GM12878 (cell line): Measurements from ENCODE around the gene ELFN2. TPM values are rescaled to one million over a fixed set of nuclear protein-coding genes. Genes with fewer than 3 reads are reported as not detected.

Experiments used
- ATAC-seq: fragments of 200-7000 bp; cut with Tn5 transposase; 3 replicates; pipeline ENCODE4 v1.9.1; 2020; ENCODE audit warnings: mild to moderate bottlenecking, moderate library complexity
- BruUV-seq: library from RNA; stranded (reverse); fragments of 400-500 nt; replicated peaks from 2 replicates; lab custom pipeline; 2021; lab: Mats Ljungman, UMichigan
- CTCF ChIA-PET: fragments of 300-600 bp; sonication (Branson Sonifier 250); formaldehyde crosslinking; extraction: SDS; loops from one replicate; lab custom pipeline; 2021; ENCODE audit warnings: inconsistent platforms; lab: Yijun Ruan, JAX
- POLR2A ChIA-PET: fragments of 350-600 bp; formaldehyde crosslinking; extraction: SDS; loops from one replicate; lab custom pipeline; 2021; ENCODE audit warnings: inconsistent platforms; lab: Charles Lee
- RAD21 ChIA-PET: fragments of 300-600 bp; sonication (Branson Sonifier 250); formaldehyde crosslinking; loops from one replicate; lab custom pipeline; 2023; ENCODE audit warnings: antibody characterized with exemption; ENCODE audit not compliant: unreplicated experiment; lab: Charles Lee
- SMC1A ChIA-PET: fragments of 300-600 bp; sonication (Branson Sonifier 250); formaldehyde crosslinking; loops from one replicate; lab custom pipeline; 2023; ENCODE audit not compliant: unreplicated experiment, uncharacterized antibody; lab: Charles Lee
- DNase-seq: peaks from one replicate; pipeline ENCODE4 v3.0.0-alpha.2; 2011; ENCODE audit warnings: low read depth, low spot score
- FAIRE-seq: peaks from 3 replicates; lab custom pipeline; 2011; peaks lifted over from hg19 to GRCh38; lab: Jason Lieb, UNC
- H2AFZ ChIP-seq: 2 replicates; pipeline ENCODE4 v1.6.0; 2011; ENCODE audit warnings: low read depth, low read length, control low read depth; ENCODE audit not compliant: control insufficient read depth
- H3K27ac ChIP-seq: 2 replicates; pipeline ENCODE4 v1.5.1; 2011; ENCODE audit warnings: control low read depth; ENCODE audit not compliant: control insufficient read depth, insufficient read depth
- H3K27me3 ChIP-seq, 2 experiments: replicated peaks in 1 of 2; 2 replicates each; pipeline versions ENCODE4 v1.6.0 to v1.6.1; 2011; ENCODE audit warnings: low read length in 1 of 2; ENCODE audit not compliant: control insufficient read depth in 2 of 2, insufficient read depth in 2 of 2
- H3K36me3 ChIP-seq, 2 experiments: 2 replicates each; pipeline ENCODE4 v1.5.1; 2011; ENCODE audit warnings: low read length in 1 of 2; ENCODE audit not compliant: control insufficient read depth in 2 of 2, insufficient read depth in 2 of 2
- H3K4me1 ChIP-seq: 2 replicates; pipeline ENCODE4 v1.6.1; 2011; ENCODE audit warnings: mild to moderate bottlenecking, low read length, moderate library complexity, mixed read lengths; ENCODE audit not compliant: control insufficient read depth, insufficient read depth
- H3K4me2 ChIP-seq: 2 replicates; pipeline ENCODE4 v1.6.0; 2011; ENCODE audit warnings: control low read depth; ENCODE audit not compliant: control insufficient read depth, insufficient read depth
- H3K4me3 ChIP-seq: fragments of 200-600 bp; sonication (generic); 2 replicates; pipeline ENCODE4 v1.5.1; 2016
- H3K79me2 ChIP-seq: 2 replicates; pipeline ENCODE4 v1.6.0; 2011; ENCODE audit warnings: low read length; ENCODE audit not compliant: control insufficient read depth, insufficient read depth
- H3K9ac ChIP-seq: 2 replicates; pipeline ENCODE4 v1.8.0; 2011; ENCODE audit warnings: low read length, control low read depth, mixed read lengths; ENCODE audit not compliant: control insufficient read depth, insufficient read depth
- H3K9me3 ChIP-seq: replicated peaks from 3 replicates; pipeline ENCODE4 v1.5.1; 2011; ENCODE audit warnings: mild to moderate bottlenecking, low read length; ENCODE audit not compliant: control insufficient read depth, insufficient read depth
- H4K20me1 ChIP-seq: 2 replicates; pipeline ENCODE4 v1.6.0; 2011; ENCODE audit not compliant: control insufficient read depth, insufficient read depth
- BCLAF1 ChIP-seq: fragments of 450-650 bp; IDR thresholded peaks from 2 replicates; pipeline ENCODE4 v1.6.1; 2017; ENCODE audit warnings: antibody characterized with exemption, mild to moderate bottlenecking, moderate library complexity
- E2F4 ChIP-seq: IDR thresholded peaks from 2 replicates; pipeline ENCODE4 v1.6.1; 2012; ENCODE audit warnings: low read depth, low read length, improper control_type of control experiment
- E2F8 ChIP-seq: fragments of 450-650 bp; IDR thresholded peaks from 2 replicates; pipeline ENCODE4 v1.6.1; 2018; ENCODE audit warnings: mild to moderate bottlenecking, low read depth, moderate library complexity; ENCODE audit not compliant: partially characterized antibody
- EP300 ChIP-seq, 2 experiments: fragments of 150-350 bp in 1 of 2; IDR thresholded peaks; 2 replicates each; pipeline ENCODE4 v1.6.1; 2011 to 2012; ENCODE audit warnings: low read depth in 2 of 2, low read length in 2 of 2, borderline replicate concordance in 1 of 2, improper control_type of control experiment in 1 of 2, inconsistent platforms in 1 of 2; ENCODE audit not compliant: control insufficient read depth in 1 of 2
- MEF2A ChIP-seq: IDR thresholded peaks from 2 replicates; pipeline ENCODE4 v1.6.1; 2011; ENCODE audit warnings: low read depth, mild to moderate bottlenecking, low read length, moderate library complexity; ENCODE audit not compliant: insufficient read depth
- SMAD1 ChIP-seq: fragments of 450-650 bp; IDR thresholded peaks from 2 replicates; pipeline ENCODE4 v1.6.1; 2018; ENCODE audit warnings: mild to moderate bottlenecking, low read depth; ENCODE audit not compliant: partially characterized antibody
- SP1 ChIP-seq: IDR thresholded peaks from one replicate; pipeline ENCODE4 v1.6.1; 2011; ENCODE audit warnings: low read depth, low read length
- USF1 ChIP-seq: IDR thresholded peaks from 2 replicates; pipeline ENCODE4 v1.6.1; 2011; ENCODE audit warnings: borderline replicate concordance, low read depth, mild to moderate bottlenecking, moderate library complexity, mixed read lengths, low read length; ENCODE audit not compliant: insufficient read depth; ENCODE audit errors: extremely low read length
- ZBED1 ChIP-seq: IDR thresholded peaks from 2 replicates; pipeline ENCODE4 v1.6.1; 2016; ENCODE audit warnings: borderline replicate concordance
- ZBTB4 ChIP-seq: fragments of 450-650 bp; formaldehyde crosslinking; IDR thresholded peaks from 2 replicates; pipeline ENCODE4 v1.4.0; 2022; ENCODE audit warnings: mild to moderate bottlenecking, moderate library complexity
- WGBS: methylation state at CpG from one replicate; pipeline ENCODE4 v1.1.6; 2016; ENCODE audit warnings: low lambda C conversion rate; ENCODE audit not compliant: insufficient replicate concordance, insufficient coverage; ENCODE audit errors: missing lambda C conversion rate; 5-methylcytosine and 5-hydroxymethylcytosine counted together
- in situ Hi-C: fragments of 300-500 bp; cut with MboI; formaldehyde crosslinking; loops from 9 replicates; pipeline ENCODE4 v1.14.3; 2018; ENCODE audit warnings: mixed read lengths
- intact Hi-C: fragments of 100-400 bp; cut with micrococcal nuclease; formaldehyde crosslinking; loops from one replicate; pipeline ENCODE4 v1.14.2; 2022; ENCODE audit not compliant: unreplicated experiment
- polyA plus RNA-seq, 11 experiments: library from polyadenylated mRNA; depleted of rRNA in 4 of 11; unstranded in 6 of 11; stranded (reverse) in 5 of 11; fragments of >200 nt; fragmentation: Nextera tagmentation in 4 of 11; fragmentation: Illumina TruSeq in 1 of 11; extraction: Ambion mirVana in 4 of 11; extraction: Trizol in 1 of 11; gene quantifications; 1 replicate in 1 of 11; 2 replicates in 10 of 11; pipeline versions ENCODE4 v1.2.1 to v1.2.3, GENCODE V29; 2011 to 2016; ENCODE audit warnings: inconsistent platforms in 2 of 11, missing spikeins in 2 of 11, low read depth in 1 of 11
- total RNA-seq, 4 experiments: library from RNA; depleted of rRNA in 3 of 4; stranded (reverse); fragments of >200 nt in 3 of 4; fragmentation: Illumina TruSeq in 1 of 4; extraction: Trizol in 1 of 4; gene quantifications; 2 replicates each; pipeline versions ENCODE4 v1.2.1 to v1.2.3, GENCODE V29; 2013 to 2021

ELFN2 gene
- total and polyA plus RNA-seq, 10 of the 15 experiments (the other 5 are each of a cell fraction or from before 2014, with no cell fraction given) = 0.03 to 0.05 TPM; not detected in 8

- H3K4me3 ChIP-seq = no peak overlapping the region
- H2AFZ ChIP-seq = no peak overlapping the region
- in situ Hi-C loops (no loop called here), intact Hi-C loops (no loop called here)
- no peaks in the 10 kb centered on the region for H3K79me2 ChIP-seq
- CTCF ChIA-PET = interaction anchor here (1.0 kb wide), 2 partner anchors 81 to 164 kb away, joined by 3 read pairs; no protein-coding TSS in a partner anchor
- POLR2A ChIA-PET = no interaction called here
- H3K27me3 ChIP-seq = peaks cover 15 to 20% of the 10 kb centered on the region in 2 experiments
- no peak for DNase-seq
- no peaks in the 10 kb centered on the region for H3K9me3 ChIP-seq
- no peak for FAIRE-seq
- H4K20me1 ChIP-seq = no peaks in the 10 kb centered on the region
- RAD21 ChIA-PET = no interaction called here
- no peak overlapping the region for H3K9ac ChIP-seq
- H3K4me1 ChIP-seq = no peaks in the 10 kb centered on the region
- no peak overlapping the region for H3K27ac ChIP-seq
- no peak overlapping the region for H3K4me2 ChIP-seq
- no peak for ATAC-seq
- BruUV-seq = no TSS peak
- SMC1A ChIA-PET = no interaction called here
- no peaks in the 10 kb centered on the region for H3K36me3 ChIP-seq
- 35% methylated on average over 8 of the region's 8 CpGs for WGBS
- TF ChIP-seq SP1 (no peak), SMAD1 (no peak), ZBTB4 (CRISPR knock-in tag) (no peak), MEF2A (no peak), BCLAF1 (no peak), ZBED1 (no peak), E2F4 (no peak), EP300 (IDR thresholded peaks at IDR 0.05; ENCODE audit: borderline replicate concordance in 1 of 2, control insufficient read depth in 1 of 2, low read depth in 2 of 2, low read length in 2 of 2) (no peak), E2F8 (no peak), USF1 (no peak)
These were observed 4.0 kb downstream of the ELFN2 start for GRCh38 chr22:37423283-37423682.
